Measurements from ENCODE around the gene NQO2.
A peak's percentile ranks its signal among the peaks of the same experiment; 100 is the strongest.
"Not testable (repeated sequence)": the region's sequence is repeated elsewhere in the genome, so short reads cannot be mapped to it uniquely, and the experiment has no call there.

Gene NQO2

DNA sequence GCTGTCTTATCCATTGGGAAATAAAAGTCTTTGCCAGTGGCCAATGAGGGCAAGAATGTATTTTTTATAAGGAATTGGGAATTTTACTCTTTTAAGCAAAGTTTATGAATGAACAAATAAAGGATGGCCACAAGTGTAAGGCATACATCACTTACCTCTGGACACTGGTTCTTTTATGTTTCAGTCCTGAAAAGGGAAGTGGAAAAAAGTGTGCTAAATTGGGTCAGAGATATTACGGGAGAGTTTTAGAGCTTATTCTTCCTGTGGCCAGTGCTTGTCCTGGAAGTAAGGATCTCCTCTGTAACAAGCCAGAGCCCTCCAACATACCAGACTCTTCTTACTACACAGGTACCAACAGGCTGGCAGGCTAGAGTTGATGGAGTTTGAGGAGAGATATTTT, 46.1 kb downstream of the NQO2 start:
- no peak for DNase-seq

DNA sequence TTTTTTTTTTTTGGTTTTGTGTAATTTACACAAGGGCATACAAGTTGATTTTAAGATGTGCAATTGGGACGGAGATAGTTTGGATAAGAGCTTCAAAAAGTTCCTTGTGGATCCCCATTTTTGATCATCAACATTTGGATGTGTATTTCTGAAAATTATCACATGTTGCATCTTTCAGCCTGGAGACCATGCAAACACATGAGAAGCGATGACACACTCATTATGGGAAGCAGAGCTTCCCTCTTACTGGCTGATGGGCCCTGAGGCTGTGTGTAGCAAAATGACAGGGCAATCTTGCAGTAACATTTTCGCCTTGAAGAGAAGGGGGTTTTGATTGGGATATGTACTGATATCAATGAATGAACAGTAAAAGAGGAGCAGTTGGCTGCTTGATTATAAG, 46.6 kb downstream of the NQO2 start:
- DNase-seq: no peak

DNA sequence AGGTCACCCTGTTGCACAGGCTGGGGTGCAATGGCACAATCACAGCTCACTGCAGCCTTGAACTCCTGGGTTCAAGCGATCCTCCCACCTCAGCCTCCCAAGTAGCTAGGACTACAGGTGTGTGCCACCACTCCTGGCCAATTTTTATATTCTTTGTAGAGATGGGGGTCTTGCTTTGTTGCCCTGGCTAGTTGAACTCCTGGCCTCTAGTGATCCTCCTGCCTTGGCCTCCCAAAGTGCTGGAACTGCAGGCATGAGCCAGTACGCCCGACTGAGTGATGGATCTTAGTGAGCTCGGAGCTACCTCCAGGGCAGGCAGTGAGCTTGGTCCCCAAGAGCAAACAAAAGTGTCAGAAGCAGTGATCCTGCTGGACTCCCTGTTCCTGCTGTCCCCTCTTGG, 48.3 kb downstream of the NQO2 start:
- DNase-seq: not testable (repeated sequence)

DNA sequence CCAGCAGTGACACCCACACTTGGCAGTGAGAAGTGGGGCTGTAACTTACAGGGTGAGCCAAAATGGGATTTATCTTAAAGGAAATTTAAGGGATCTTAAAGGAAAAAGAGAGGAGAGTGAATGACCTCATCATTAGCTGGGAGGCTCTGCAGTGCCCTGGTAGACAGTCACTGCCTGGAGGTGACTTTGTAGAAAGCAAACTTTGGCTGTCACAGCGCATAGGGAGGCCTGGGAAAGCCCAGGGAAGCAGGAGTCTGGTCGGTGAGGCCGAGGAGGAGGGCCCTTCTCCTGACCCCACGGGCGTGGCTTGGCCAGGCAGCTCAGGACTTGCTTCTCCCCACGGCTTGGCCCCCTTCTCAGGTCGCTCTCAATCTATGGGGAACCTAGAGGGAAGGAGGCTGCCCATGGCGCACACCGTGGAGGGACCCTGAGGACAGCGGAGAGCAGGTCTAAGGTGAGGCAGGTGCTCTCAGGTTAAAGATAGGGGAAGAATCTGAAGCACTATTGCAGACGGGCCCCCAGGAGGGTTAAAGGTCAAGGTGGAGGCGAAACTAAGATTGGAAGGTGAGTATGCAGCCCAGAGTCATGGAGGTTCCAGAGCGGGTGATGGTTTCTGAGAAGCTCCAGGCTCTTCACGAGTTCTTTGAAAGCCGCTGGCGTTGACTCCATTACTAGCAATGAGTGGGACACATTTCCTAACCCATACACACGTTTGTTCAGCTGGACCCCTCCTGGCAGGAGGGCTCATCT, 53.0 kb downstream of the NQO2 start:
- DNase-seq: no peak

DNA sequence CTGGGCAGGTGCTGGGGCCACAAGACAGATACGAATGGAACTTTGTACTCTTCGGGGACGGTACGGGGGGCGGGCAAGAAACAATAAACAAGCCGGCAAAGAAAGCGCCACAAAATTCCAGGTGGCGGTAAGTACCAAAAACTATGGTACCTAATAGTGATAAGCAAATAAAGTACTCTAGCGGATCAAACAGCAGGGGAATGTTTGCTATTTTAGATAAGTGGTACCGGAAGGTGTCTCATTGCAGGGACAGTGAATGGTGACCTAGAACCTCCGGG, 53.5 kb downstream of the NQO2 start:
- DNase-seq: no peak

DNA sequence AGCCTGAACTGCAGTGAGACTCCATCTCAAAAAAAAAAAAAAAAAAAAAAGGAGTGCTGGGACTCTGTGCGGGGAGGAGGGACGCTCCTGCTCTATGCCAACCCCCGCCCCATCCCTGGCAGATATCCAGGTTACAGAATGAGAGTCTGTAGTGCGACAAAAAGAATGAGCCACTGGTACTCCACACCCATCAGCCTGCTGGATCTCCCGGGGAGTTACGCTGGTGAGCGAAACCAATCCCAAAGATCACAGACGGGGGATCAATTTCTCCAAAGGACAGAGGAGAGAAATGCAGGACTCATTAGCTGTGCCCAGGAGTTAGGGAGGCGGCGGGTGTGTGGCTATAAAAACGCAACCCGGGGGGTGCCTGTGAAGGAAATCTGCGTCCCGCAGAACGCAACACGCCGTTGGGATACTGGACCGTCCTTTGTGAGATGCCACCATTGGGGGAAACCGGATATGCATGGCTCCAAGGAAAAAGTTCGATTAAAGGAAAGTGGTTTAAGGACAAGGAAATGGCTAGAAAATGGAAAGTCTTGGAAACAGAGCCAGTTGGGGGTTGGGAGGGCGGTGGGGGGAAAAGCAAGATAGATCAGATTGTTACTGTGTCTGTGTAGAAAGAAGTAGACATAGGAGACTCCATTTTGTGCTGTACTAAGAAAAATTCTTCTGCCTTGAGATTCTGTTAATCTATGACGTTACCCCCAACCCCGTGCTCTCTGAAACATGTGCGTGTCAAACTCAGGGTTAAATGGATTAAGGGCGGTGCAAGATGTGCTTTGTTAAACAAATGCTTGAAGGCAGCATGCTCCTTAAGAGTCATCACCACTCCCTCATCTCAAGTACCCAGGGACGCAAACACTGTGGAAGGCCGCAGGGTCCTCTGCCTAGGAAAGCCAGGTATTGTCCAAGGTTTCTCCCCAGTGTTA, 54.8 kb downstream of the NQO2 start:
- DNase-seq: not testable (repeated sequence)

DNA sequence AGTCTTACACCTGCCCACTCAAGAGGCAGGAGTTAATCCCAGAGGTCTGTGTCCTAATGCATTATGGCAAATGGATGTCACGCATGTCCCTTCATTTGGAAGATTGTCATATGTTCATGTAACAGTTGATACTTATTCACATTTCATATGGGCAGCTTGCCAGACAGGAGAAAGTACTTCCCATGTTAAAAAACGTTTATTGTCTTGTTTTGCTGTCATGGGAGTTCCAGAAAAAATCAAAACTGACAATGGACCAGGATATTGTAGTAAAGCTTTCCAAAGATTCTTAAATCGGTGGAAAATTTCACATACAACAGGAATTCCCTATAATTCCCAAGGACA, 55.4 kb downstream of the NQO2 start:
- DNase-seq: not testable (repeated sequence)

DNA sequence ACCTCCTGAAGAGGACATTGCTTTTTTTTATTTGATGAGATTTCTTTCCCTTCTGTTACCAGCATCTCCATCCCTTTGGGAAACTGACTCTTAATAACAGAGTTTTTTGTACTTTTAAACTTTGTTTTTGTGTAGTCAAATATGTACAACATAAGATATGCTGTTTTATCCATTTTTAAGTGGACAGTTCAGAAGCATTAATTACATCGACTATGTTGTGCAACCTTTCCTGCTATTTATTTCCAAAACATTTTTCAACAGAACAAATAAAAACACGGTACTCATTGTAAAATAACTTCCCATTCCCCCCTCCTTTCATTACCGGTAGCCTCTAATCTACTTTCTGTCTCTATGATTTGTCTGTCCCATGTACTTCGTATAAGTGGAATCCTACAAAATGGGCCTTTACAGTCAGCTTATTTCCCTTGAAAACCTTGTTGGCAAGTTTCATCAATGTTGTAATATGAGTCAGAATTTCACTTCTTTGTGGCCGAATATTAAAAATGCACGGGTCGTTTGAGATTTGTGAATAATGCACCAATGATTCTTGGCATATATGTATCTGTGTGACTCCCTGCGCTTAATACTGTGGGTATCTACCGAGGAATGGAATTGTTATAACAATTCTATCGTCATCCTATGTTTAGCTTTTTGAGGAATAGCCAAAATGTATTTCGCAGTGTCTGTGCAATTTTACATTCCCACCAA, 57.5 kb downstream of the NQO2 start:
- DNase-seq: no peak

DNA sequence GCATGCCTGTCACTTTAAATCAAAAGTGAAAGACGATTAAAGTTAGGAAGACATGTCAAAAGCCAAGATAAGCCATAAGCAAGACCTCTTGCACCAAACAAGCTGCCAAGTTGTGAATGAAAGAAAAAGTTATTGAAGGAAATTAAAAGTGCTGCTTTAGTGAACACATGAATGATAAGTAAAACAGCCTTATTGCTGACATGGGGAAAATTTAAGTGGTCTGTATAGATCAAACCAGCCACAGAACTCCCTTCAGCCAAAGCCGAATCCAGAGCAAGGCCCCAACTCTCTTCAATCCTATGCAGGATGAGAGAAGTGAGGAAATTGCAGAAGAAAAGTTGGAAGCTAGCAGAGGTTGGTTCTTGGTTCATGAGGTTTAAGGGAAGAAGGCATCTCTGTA, 59.3 kb downstream of the NQO2 start:
- no peak for DNase-seq

DNA sequence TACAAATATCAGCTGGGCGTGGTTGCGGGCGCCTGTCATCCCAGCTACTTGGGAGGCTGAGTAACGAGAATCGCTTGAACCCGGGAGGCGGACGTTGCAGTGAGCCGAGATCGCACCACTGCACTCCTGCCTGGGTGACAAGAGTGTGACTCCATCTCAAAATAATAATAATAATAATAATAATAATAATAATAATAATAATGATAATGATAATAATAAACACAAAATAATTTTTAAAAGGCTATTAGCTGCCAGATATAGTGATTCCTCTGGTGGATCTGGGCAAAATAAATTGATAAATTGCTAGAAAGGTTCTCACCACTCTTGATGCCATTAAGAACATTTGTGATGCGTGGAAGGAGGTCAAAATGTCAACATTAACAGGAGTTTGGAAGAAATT, 60.4 kb downstream of the NQO2 start:
- not testable (repeated sequence) for DNase-seq

DNA sequence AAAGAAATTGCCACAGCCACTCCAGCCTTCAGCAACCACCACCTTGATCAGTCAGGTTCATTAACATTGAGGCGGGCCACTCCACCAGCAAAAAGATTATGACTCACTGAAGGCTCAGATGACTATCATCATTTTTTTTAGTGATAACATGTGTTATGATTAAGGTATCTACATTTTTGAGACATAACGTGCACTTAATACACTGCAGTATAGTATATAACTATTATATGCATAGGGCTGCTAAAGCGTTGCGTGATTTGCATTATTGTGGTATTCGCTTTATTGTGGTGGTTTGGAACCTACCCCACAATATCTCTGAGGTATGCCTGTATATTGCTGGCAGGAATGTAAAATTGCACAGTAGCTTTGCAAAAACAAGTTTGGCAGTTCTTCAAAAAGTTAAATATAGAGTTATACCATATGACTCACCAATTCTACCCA, 61.8 kb downstream of the NQO2 start:
- no peak for DNase-seq

DNA sequence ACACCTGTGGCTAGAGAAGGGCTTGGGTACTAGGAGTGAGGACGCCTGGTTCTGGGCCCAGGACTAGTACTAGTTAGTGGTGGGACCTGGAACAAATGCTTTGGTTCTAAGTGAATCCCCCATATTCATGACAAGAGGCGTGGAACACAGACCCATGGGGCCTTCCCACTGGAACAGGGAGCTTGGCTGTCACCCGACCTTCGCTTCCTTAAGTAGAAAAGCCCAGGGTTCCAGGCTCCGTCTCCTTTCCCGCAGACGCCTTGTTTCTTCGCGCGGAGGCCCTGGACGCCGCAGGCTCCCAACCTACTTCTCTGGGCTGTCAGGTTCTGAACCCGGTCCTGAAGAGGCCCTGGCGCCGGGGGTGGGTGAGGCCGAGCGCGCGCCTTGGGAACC, 63.6 kb downstream of the NQO2 start:
- DNase-seq: not testable (repeated sequence)

DNA sequence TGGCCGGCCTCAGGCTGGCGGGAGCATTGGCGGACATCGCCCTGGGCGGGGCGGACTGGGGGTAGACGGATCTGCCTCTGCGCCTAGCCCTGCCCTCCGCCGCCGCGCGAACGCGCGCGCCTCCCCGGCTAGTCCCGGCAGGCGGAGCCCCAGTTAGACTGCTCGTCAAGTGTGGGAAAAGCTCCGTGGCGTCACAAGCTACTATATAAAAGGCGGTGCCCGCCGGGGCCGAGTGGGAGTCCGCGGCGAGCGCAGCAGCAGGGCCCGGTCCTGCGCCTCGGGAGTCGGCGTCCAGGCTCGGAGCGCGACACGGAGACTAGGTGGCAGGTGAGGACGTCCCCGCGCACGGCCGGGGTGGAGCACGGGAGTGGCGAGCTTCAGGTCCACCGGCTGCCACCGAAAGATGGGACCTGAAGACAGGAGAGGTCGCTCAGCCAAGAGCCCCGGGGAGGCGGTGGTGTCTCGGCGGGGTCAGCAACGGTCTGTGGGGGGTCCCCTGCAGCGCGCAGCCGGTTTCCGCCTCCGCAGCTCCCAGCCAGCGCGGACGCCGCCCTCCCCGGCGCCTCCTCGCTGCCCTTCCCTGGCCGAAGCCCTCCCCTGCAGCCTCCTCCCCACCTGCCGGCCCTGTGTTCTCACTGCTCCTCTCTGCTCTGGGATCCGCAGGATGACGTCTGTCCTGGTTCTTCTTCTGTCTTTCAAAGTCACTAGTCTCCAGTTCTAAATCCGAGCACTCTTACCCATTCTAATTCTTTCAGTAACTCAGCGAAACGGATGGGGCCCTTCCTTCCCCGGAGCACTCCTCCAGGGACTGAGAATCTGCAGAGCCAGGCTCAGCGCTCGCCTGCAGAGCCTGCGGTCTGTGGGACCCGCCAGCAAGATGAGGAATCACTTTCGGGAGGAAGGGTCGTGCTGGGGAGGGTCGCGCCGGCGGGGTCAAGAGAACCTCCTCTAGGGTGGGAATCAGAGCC, 64.3 kb downstream of the NQO2 start:
- peak; percentile 51 to 71 for DNase-seq

DNA sequence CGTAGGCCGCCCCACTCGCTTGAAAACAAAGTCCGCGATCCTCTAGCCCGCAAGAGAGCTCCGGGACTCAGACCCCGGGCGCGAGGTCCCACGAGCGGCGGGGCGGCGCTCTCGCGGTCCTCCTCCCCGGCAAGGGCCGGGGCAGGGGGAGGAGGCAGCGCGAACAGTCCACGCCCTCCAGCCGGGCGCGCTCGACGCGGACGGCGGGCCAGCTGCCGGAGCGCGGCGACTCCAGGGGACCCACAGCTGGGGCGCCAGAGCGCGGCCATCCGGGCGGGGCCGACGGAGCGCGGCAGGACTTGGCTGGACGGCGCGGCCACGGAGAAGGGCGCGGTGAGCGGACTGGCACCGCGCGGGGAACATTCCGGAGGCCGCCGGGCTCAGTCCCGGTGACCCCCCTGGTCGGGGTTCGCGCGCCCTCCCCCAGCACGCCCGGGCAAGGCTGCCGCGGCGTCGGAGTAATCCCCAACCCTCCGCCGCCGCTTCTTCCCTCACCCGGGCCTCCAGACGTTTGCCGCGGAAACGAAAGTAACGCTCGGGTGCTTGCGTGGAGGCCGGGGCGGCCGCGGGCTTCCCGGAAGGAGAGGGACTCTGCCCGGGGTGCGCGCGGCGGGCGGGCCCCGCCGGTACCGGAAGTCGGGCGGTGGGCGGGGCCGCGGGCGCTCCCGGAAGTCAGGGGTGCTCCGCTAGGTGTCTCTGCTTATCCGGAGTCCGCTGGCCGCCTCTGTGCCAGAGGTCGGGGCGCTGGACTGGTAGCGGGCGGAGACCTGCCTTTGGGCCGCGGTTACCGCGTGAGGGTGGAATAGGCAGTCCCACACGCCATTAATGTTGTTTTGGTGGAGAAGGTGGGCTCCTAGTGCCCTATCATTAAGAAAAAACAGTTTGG, 68.9 kb downstream of the NQO2 start, which contains the start of gene RIPK1:
RIPK1 (plus strand) TSS at position 166 of the 886 bp plus-strand sequence. CDS start 8,330 bp downstream, outside the sequence.
- peak; percentile 72 to 89 for DNase-seq
